GM21576 (cell line): ENCODE results near the gene CD63.

ENCODE experiments used
- ATAC-seq: cut with Tn5 transposase; IDR thresholded peaks from one replicate; pipeline ENCODE4 v1.9.1; 2021; ENCODE audit warnings: mild to moderate bottlenecking, moderate library complexity; ENCODE audit not compliant: unreplicated experiment

CD63 gene

GRCh38 chr12:55693323-55694187 is 35.3 kb downstream of the CD63 start:
- no peak for ATAC-seq

- no peak for ATAC-seq
These were observed 36.0 kb downstream of the CD63 start for GRCh38 chr12:55692631-55693322.

- ATAC-seq: no peak
These were observed 39.8 kb downstream of the CD63 start for GRCh38 chr12:55688716-55689655.

- ATAC-seq: no peak
These were observed 41.1 kb downstream of the CD63 start for GRCh38 chr12:55687746-55688145.

GRCh38 chr12:55686366-55687010 is 42.3 kb downstream of the CD63 start:
- ATAC-seq: no peak

GRCh38 chr12:55685671-55686070 is 43.1 kb downstream of the CD63 start:
- ATAC-seq: no peak

GRCh38 chr12:55684761-55685370 is 43.9 kb downstream of the CD63 start:
- no peak for ATAC-seq

GRCh38 chr12:55683676-55684075 is 45.1 kb downstream of the CD63 start:
- ATAC-seq: no peak

GRCh38 chr12:55682087-55682796 is 46.6 kb downstream of the CD63 start:
- no peak for ATAC-seq

- no peak for ATAC-seq
These were observed 47.4 kb downstream of the CD63 start for GRCh38 chr12:55681142-55682077.

- no peak for ATAC-seq
These were observed 49.1 kb downstream of the CD63 start for GRCh38 chr12:55679691-55680090.

- no peak for ATAC-seq
These were observed 52.1 kb downstream of the CD63 start for GRCh38 chr12:55676707-55677106.

GRCh38 chr12:55675666-55676065 is 53.1 kb downstream of the CD63 start:
- ATAC-seq: no peak
